ENCODE data around the gene HSPH1.

The HSPH1 gene

DNA sequence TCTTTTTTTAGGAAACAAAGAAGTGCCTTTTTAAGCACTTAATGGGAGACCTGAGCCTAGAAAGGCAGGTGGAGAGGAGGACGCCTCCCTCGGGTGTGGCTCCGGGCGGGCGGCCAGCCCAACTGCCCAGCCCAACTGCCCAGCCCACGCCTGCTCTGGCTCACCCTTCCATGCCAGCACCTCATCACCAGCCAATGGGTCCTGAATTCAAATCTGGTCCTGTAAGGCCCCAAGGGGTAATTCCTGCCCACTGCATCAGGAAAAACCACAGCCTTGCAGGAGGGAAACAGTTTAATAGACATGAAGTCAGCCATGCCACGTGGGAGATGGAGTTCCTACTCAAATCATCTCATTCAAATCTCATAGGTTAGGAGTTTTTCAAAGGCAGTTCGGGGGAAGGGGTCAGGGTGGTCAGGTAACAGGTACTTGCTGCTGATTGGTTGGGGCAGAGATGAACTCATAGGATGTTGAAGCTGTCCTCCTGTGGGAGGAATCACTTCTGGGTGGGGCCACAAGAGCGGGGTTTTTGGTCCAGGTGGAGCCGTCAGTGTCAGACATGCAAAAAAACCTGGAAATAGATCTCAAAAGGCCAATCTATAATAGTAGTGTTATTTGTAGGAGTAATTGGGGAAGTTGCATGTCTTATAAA, 64.9 kb downstream of the HSPH1 start:
- TF ChIP-seq CTCF (IDR thresholded peaks at IDR 0.05; ENCODE audit: insufficient read depth, missing control alignments), result no peak
- FAIRE-seq (no peak), DNase-seq (ENCODE audit: insufficient read length, low spot score) (no peak)

- no peak for TF ChIP-seq CTCF (IDR thresholded peaks at IDR 0.05; ENCODE audit: insufficient read depth, missing control alignments)
- DNase-seq (ENCODE audit: insufficient read length, low spot score) (no peak), FAIRE-seq (no peak)
Measured at GRCh38 chr13:31094331-31095015, 67.2 kb downstream of the HSPH1 start.

DNA sequence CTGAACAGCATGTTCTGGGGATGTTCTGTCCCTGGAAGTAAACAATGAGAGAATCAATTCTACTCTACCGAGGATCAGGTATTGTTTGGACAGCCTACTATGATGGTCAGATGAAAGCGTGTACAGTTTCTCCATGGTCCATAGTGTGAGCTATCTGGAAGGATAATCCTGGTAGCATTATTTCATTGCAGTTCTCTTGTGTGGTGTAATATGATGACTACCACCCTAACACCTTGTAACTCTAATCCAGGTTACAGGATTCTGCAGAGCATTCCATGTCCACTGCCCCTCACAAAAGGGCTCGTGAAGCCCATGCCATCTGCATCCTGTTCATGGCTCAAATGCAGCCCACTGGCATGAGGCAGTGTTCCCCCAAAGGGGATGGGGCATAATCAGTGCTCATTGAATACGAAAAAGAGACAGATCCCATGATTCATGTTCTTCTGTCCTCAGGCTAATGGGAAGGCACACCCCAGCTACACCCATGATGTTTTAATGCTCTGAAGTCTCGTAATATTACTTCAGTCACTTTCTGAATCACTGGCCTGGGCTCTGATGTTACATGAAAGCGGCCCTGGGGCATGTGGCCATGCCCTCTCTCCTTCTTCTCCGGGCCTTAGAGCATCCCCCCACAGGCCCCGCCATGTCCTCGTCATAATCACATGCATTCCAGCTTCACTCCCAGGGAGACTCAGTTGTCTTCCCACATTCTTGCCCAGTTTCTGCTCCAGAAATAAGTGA, 68.4 kb downstream of the HSPH1 start:
- FAIRE-seq, result no peak
- no peak for TF ChIP-seq CTCF (IDR thresholded peaks at IDR 0.05; ENCODE audit: insufficient read depth, missing control alignments)
- DNase-seq (ENCODE audit: insufficient read length, low spot score), result no peak

- no peak for TF ChIP-seq CTCF (IDR thresholded peaks at IDR 0.05; ENCODE audit: insufficient read depth, missing control alignments)
- no peak for DNase-seq (ENCODE audit: insufficient read length, low spot score)
- FAIRE-seq, result no peak
Measured at GRCh38 chr13:31092646-31093045, 69.1 kb downstream of the HSPH1 start.

DNA sequence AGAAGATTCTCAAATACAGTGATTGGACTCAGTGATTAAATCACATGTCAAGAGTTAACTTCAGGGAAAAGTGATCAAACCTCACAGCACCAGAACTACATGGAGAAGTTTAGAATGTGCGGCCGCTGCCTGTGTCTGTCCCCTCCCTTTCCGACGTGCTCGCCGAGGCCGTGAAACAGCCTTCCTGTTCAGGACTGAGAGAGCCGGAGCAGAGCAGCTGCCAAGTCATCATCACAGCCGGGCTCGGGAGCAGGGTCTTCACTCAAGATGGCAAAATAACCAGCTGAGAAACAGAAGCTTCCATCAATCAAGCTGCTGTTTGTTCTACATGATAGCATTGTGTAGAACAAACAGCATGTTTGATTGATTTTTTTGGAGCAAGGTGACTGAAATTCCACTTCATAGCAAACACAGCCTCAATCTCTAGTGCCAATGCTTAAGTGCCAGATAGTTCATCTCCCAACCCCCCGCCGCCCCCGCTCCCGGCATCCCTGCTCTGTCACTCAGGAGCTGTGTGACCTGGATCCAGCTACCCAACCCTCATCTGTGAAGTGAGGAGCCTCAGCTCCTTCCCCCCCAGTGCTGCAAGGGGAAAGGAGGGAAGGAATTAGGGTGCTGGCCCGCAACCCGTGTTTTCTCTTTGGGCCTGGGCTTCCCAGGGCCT, 70.6 kb downstream of the HSPH1 start:
- no peak for TF ChIP-seq CTCF (IDR thresholded peaks at IDR 0.05; ENCODE audit: insufficient read depth, missing control alignments)
- DNase-seq (ENCODE audit: insufficient read length, low spot score) (no peak), FAIRE-seq (no peak)

- FAIRE-seq, result no peak
- no peak for TF ChIP-seq CTCF (IDR thresholded peaks at IDR 0.05; ENCODE audit: insufficient read depth, missing control alignments)
- no peak for DNase-seq (ENCODE audit: insufficient read length, low spot score)
Measured at GRCh38 chr13:31090096-31090495, 71.6 kb downstream of the HSPH1 start.

Measured in D721Med (cell line).